HG02885 (cell line): Measurements from ENCODE around the gene DDX42.
"Not testable (repeated sequence)": the region's sequence is repeated elsewhere in the genome, so short reads cannot be mapped to it uniquely, and the experiment has no call there.

Source experiments
- ATAC-seq: cut with Tn5 transposase; IDR thresholded peaks from one replicate; pipeline ENCODE4 v1.9.1; 2021; ENCODE audit warnings: mild to moderate bottlenecking; ENCODE audit not compliant: unreplicated experiment, poor library complexity

Gene DDX42

GRCh38 chr17:63855185-63855584 is 81.2 kb downstream of the DDX42 start:
- no peak for ATAC-seq

GRCh38 chr17:63856425-63856824 is 82.5 kb downstream of the DDX42 start:
- ATAC-seq: not testable (repeated sequence)

GRCh38 chr17:63859257-63859656 is 85.3 kb downstream of the DDX42 start:
- no peak for ATAC-seq

GRCh38 chr17:63866625-63867024 is 92.7 kb downstream of the DDX42 start:
- ATAC-seq: not testable (repeated sequence)
